Stimulated activated CD8-positive, alpha-beta memory T cell treated with anti-CD3 and anti-CD28 coated beads, Interleukin-12 subunit alpha, Interleukin-12 subunit beta, amount 100 ng/mL, for 1 hour (primary cell): Measurements from ENCODE around the gene STX18.
"Not testable (repeated sequence)": the region's sequence is repeated elsewhere in the genome, so short reads cannot be mapped to it uniquely, and the experiment has no call there.

Experiments
- DNase-seq: peaks from one replicate; pipeline ENCODE4 v3.0.0-alpha.2; 2020; ENCODE audit warnings: low read depth

STX18 gene

GRCh38 chr4:4541661-4542570 lies at the start of gene STX18:
Gene STX18, minus strand, starts transcription at chr4:4542048. Its CDS starts 84 bp downstream, at chr4:4541964.
- peak; percentile 79 for DNase-seq

GRCh38 chr4:4591071-4591470 lies 49.2 kb upstream of the STX18 start:
- DNase-seq: no peak

GRCh38 chr4:4590546-4590945 lies 48.7 kb upstream of the STX18 start:
- DNase-seq: no peak

- DNase-seq: no peak
Observed at GRCh38 chr4:4585012-4585670, 43.3 kb upstream of the STX18 start.

GRCh38 chr4:4583606-4584005 lies 41.8 kb upstream of the STX18 start:
- DNase-seq: no peak

- no peak for DNase-seq
Observed at GRCh38 chr4:4582653-4583052, 40.8 kb upstream of the STX18 start.

- no peak for DNase-seq
Observed at GRCh38 chr4:4580494-4580893, 38.6 kb upstream of the STX18 start.

- DNase-seq: no peak
Observed at GRCh38 chr4:4578981-4579380, 37.1 kb upstream of the STX18 start.

- no peak for DNase-seq
Observed at GRCh38 chr4:4577359-4577875, 35.6 kb upstream of the STX18 start.

GRCh38 chr4:4575284-4576211 lies 33.7 kb upstream of the STX18 start:
- DNase-seq: peak; percentile 27

- peak; percentile 6 for DNase-seq
Observed at GRCh38 chr4:4574792-4575191, 32.9 kb upstream of the STX18 start.

- DNase-seq: no peak
Observed at GRCh38 chr4:4574052-4574451, 32.2 kb upstream of the STX18 start.

GRCh38 chr4:4572821-4573220 lies 31.0 kb upstream of the STX18 start:
- no peak for DNase-seq

GRCh38 chr4:4569861-4570260 lies 28.0 kb upstream of the STX18 start:
- not testable (repeated sequence) for DNase-seq

- DNase-seq: no peak
Observed at GRCh38 chr4:4568806-4569427, 27.1 kb upstream of the STX18 start.

- DNase-seq: not testable (repeated sequence)
Observed at GRCh38 chr4:4566359-4566758, 24.5 kb upstream of the STX18 start.

- DNase-seq: no peak
Observed at GRCh38 chr4:4564522-4564921, 22.7 kb upstream of the STX18 start.

- DNase-seq: no peak
Observed at GRCh38 chr4:4560642-4561041, 18.8 kb upstream of the STX18 start.

- no peak for DNase-seq
Observed at GRCh38 chr4:4560136-4560535, 18.3 kb upstream of the STX18 start.

- DNase-seq: no peak
Observed at GRCh38 chr4:4559596-4559995, 17.7 kb upstream of the STX18 start.

GRCh38 chr4:4558881-4559280 lies 17.0 kb upstream of the STX18 start:
- no peak for DNase-seq

GRCh38 chr4:4555916-4556315 lies 14.1 kb upstream of the STX18 start:
- no peak for DNase-seq
